Activated CD4-positive, alpha-beta T cell treated with anti-CD3 and anti-CD28 coated beads, Interleukin-2, Interleukin-4, amounts not matched to agents 100 ng/mL and 50 ng/mL, durations not matched to agents 16 hours and 8 hours (primary cell): ENCODE data around the gene SPATA3.

ENCODE experiments used
- DNase-seq: peaks from one replicate; pipeline ENCODE4 v3.0.0-alpha.2; 2020; ENCODE audit warnings: low spot score

Gene SPATA3

DNA sequence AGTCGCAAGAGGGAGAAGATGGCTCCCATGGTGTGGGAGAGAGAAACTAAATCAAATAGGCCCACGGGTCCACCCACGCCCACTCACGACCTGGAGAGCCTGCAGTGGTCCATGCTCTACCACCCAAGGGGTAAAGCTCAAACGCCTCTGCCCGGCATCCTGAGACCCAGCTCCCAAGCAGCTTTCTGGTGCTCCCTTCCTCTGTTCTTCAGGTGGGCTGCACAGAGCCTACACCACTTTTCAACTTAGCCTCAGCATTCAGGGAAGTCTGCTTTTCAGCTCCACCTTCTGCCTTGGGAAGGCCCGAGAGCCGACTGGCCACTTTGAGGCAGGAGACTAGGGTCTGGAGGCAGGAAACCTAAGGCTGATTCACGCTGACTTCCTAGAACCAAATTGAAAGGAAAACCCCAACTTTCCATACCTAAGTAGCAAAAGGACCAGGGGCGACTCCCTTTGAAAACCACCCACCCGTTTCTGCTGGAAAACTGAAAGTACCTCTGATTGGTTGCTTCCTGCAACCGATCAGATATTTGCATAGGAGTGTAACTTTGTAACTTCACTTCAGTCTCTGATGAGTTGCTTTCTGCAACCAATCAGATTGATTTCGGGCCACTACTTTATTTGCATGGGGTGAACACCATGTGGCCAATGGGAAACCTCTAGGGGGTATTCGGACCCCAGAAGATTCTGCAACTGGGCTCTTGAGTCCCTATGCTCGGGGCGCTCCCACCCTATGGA, 26.8 kb upstream of the SPATA3 start:
- DNase-seq: no peak

DNA sequence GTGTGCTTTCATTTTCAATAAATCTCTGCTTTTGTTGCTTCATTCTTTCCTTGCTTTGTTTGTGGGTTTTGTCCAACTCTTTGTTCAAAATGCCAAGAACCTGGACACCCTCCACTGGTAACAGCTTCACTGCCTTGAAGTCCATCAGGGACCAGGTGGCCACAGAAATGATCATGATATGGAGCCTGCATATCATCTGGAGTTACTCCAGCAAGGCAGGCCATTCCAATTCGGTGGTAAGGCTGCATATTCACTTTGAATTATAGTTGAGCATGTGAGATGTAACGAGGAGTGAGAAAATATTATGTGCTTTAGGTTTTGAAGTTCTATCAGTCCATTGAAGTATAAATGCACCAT, 26.3 kb upstream of the SPATA3 start:
- DNase-seq: no peak

DNA sequence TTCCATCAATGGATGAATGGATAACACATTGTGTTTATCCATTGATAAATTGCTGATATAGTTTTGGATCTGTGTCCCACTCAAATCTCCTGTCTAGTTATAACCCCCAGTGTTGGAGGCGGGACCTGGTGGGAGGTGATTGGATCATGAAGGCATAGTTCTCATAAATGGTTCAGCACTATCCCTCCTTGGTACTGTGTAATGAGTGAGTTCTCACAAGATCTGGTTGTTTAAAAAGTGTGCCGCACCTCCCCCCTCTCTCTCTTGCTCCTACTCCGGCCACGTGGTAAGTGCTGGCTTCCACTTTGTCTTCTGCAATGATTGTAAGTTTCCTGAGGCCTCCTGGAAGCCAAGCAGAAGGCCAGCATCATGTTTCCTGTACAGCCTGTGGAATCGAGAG, 23.9 kb upstream of the SPATA3 start:
- DNase-seq: no peak

DNA sequence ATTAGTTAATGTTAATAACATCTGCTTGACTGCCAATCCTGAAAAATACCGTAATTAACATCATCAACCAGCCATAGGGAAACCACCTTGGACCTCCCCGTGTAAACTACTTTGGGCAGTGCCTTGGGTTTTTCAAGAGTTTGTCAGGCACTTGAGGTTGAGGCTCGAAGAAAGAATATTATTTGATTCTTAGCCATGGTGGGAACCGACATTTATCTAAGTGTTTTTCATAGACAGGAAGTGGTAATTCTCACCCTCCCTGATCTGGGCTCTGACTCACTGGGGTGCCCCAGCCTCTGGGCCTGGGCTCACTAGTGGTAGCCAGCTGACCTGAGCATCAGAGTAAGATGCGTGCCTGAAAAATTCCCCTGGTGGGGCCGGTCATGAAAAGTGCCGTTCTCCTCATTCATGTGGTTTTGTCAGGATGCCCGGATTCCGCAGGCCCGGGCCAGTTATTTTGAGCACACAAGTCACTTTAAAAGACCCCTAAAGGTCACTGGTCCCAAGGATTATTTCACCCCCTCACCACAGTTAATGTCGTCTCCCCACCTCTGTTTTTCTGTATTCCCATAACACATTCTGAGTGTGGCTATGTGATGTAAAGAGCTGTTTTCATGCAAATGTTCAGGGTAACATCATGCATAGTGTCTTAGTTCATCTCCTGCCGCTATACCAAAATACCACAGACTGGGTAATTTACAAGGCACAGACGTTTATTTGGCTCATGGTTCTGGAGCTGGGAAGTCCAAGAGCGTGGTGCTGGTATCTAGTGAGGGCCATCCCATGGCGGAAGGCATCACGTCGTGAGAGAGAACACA, 21.6 kb upstream of the SPATA3 start:
- DNase-seq: peak; percentile 88

DNA sequence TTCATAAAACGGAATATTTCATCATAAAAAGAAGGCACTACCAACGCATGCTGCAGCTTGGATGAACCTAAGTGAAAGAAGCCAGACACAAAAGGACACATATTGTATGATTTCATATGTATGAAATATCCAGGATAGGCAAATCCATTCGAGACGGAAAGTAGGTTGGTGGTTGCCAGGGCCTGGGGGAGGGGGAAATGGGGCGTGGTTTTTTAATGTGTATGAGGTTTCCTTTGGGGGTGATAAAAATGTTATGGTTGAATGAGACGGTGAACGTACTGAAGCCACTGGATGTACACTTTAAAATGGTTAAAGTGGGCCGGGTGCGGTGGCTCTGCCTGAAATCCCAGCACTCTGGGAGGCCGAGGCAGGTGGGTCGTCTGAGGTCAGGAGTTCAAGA, 20.0 kb upstream of the SPATA3 start:
- DNase-seq: no peak

DNA sequence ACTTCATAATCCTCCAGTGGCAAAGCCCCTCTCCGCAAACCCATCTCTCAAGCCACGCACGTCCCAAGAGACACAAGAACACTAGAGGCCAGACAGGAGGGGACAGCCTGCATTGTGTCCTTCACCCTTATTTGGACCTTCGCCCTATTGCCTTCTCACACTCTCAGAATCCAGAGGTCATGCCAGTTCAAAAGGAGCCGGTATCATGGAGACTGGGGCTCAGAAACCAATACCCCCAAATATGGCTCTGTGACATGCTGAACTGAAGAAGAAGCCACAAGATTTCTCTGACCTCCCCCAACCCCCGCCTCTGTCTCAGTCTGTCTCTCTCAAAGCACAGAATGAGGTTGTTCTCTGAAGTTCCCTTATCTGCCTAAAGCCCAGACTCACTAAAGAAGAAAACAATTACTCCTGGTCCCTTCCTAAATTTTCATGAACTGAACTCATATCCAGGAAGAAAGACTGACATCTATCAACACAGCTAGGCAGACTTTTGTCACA, 19.2 kb upstream of the SPATA3 start:
- DNase-seq: no peak

DNA sequence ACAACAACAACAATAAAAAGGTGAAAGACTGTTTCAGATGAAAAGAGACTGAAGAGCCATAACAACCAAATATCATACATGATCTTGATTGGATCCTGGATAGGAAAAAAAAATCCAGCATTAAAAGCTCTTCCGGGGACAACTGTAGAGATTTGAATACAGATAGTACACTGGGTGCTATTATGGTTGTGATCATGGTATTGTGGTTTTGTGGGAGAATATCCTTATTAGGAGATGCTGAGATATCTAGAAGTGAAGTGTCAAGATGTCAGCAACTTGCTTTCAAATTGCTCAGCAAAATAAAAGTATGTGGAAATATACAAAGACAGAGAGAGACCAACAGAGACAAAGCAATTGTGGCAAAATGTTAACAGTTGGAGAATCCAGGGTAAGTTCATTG, 15.5 kb upstream of the SPATA3 start:
- DNase-seq: peak; percentile 69

DNA sequence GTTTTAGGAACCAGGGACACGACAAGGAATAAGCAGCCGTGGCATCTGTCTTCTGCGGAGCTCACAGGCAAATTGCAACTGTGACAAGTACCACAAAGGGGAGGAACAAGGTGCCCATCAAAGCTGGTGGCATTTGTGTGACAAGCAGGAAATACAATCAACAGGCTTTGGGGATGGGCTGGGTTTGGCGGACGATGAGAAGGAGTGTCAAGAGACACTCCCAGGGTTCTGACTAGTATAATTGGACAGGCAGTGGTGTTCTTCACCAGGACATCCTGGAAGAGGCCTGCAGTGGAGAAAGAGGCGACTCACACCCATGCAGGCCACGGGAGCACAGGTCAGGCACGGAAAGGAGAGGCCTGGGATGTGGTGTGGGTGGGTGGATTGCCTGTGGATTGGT, 14.2 kb upstream of the SPATA3 start:
- DNase-seq: peak; percentile 91

DNA sequence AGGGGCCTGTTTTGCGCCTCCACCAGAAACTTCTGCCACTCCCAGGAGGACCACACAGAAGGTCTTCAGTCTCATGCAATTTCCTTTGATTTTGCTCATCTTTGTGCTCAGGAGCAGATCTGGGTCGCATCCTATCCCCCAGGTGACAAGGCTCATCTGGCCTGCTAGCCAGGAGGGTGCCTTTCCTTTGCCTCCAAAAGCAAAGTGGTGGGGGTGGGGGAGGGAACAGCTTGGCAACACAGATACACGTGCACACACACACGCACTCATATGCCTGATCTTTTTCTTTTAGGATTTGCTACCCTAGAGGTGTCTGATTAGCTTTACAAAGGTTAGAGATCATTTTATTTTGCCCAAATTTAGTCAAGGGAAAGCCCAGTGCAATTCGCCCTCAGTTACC, 13.8 kb upstream of the SPATA3 start:
- no peak for DNase-seq

DNA sequence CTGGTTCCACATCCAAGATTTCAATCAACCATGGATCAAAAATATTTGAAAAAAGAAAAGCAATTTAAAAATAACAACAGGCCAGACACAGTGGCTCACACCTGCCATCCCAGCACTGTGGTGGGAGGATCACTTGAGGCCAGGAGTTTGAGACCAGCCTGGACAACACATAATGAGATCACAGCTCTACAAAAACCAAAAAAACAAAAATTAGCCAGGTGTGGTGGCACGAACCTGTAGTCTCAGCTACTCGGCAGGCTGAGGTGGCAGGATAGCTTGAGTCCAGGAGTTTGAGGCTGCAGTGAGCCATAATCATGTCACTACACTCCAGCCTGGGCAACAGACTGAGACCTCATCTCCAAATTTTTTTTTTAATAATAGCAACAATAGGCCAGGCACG, 13.4 kb upstream of the SPATA3 start:
- DNase-seq: no peak

DNA sequence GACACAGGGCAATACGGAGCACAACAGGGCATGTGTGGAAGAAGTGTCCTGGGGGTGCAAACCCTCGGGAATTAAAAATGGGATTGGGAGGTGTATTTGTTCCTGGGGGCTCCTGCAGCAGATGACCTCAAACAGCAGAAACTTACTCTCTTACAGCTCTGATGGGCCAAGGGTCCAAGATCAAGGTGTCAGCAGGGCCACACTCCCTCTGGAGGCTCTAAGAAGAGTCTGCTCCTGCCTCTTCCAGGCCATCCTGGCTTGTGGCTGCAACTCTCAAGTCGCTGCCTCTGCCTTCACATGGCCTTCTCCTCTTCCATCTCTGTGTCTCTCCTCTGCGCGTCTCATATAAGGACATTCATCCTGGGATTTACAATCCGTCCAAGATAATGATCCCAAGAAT, 12.4 kb upstream of the SPATA3 start:
- peak; percentile 33 for DNase-seq

DNA sequence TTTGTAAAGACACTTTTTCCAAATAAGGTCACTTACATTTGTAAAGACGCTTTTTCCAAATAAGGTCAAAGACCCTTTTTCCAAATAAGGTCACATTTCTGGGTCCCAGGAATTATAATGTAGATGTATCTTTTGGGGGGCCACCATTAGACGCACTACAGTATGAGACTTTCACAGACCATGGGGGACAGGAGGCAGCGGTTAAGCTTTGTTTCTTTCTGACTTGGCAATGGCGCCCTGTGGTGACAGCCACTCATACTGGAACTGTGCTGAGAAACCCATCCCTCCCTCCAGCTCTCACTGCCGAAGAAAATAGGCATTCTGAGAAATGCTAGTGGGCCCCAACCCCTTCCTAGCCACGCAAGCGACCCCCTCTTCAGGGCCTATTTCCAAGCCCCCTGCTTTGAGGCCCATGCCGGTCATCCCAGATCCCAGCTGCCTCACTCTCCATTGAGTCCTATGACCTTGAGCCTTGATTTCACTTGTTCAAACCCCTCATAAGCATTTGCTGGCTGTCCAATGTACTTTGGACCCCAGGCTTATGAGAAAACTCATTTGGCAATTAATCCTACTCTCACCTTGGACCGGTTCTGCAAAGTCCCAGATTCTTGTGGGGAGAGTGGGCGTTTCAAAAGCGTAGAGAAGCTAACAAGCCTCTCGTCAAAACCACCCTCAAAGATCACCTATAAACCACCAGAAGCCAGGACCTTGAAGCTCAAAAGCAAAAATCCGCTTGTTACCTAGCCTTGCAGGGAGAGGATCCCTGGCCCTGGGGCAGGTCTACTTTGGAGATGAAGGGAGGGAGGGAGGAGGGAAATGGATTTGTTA, 11.3 kb upstream of the SPATA3 start:
- DNase-seq: peak; percentile 97

DNA sequence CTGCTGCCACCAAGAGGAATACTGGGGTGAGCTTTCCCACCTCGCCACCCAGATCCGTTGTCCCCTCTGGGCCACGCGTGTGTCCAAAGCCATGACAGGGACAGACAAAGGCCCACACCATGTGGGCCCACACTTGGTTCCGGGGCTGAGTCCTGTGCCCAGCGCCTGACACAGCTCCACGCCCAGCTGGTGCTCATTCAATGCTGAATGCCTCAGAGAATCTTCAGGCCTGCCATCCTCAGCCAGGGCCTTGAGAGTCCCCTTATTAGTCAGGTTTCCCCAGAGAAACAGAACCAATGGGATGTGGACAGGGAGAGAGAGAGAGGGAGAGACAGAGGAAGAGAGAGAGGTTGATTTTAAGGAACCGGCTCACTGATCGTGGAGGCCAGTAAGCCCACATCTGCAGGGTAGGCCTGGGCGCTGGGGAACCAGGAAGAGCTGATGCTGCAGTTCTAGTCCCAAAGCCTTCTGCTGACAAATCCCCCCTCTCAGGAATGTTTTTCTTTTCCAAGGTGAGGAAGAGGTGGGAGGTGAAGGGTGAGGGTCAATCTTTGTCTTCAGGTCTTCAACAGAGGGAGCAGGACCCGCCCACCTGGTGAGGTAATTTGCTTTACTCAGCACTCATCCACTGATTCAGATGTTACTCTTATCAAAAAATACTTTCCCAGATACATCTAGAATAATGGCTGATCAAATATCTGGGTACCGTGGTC, 10.2 kb upstream of the SPATA3 start:
- DNase-seq: peak; percentile 41

DNA sequence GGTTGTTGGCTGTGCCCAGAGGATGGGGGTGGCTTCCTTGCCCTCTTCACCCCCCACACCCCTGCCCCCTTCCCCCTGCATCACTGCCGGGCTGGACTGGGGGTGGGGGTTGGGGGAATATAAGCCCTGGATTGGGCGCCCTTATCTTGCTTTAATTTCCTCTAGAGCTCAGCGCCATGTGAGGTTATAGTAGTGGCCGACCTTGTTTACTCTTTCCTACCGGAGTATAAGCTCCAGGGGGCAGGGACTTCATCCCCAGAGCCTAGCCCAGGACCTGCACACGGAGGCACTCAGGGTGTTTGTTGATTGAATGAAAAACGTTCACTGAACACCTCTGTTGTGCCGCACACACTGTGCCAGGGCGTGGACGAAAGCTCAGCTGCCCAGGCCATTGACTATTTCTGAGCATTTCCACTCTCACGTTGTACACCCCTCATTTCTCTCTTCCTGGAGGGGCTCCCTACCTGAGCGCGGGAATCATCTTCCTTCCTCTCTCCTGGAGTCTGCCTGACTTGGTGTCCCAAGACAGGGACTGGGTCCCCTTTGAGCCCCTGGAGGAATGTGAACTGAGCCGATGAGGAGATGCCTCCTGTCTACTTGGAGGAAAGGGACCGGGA, 9.3 kb upstream of the SPATA3 start:
- DNase-seq: no peak

DNA sequence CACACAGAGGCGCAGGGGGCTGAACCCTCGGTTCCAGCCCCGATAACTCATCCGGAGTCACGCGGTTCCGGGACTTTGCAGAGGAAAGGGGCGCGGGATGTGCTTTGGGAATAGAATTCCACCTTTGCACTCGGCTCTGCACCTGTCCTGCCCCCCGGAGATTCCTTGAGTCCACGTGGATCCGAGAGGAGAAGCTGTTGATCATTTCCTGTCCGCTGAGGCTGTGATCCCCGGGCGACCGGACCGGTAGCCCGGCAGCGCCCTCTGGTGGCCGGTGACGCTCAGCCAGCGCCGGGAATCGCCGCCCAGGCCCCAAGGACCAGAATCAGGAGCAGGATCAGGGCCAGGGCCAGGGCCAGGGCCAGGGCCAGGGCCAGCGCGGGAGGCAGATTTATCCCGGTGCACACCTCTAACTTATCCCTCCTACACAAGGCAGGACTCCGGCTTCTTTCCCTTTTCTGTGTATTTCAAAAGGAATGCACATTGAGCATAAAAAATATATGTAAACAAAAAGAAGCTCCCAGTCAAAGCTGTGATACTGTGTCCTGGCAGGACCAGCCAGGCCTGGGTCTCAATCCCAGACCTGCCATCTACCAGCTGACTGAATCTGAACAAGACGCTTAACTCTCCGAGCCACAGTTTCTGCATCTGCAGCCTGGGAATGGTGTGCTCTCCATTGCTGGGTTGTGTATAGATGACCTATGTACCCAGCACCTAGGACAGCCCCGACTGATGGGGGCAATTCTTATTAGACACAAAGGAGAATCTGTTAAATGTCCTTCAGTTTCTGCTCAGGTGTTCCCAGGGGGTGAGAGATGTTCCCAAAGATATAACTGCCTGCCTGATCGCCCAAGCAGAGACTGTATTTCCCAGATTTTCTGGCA, 8.5 kb upstream of the SPATA3 start:
- DNase-seq: peak; percentile 85

DNA sequence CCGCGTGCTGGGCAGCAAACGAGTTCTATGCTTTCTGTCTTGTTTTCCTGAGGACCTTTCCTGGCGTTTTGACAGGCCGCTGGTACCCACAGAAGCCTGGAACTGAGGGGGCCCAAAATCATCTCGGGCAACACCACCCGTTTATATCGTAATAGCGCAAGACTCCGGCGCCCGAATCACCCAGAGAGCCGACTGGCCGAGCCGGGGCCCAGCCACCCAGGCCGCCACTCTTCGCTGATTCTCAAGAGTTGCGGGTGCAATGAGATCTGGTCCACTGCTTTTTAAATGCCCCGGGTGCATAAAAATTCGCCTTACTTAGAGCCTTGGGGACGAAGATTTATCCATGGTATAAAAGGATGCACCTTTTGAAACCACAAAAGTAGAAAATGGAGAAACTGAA, 6.2 kb upstream of the SPATA3 start:
- DNase-seq: no peak

DNA sequence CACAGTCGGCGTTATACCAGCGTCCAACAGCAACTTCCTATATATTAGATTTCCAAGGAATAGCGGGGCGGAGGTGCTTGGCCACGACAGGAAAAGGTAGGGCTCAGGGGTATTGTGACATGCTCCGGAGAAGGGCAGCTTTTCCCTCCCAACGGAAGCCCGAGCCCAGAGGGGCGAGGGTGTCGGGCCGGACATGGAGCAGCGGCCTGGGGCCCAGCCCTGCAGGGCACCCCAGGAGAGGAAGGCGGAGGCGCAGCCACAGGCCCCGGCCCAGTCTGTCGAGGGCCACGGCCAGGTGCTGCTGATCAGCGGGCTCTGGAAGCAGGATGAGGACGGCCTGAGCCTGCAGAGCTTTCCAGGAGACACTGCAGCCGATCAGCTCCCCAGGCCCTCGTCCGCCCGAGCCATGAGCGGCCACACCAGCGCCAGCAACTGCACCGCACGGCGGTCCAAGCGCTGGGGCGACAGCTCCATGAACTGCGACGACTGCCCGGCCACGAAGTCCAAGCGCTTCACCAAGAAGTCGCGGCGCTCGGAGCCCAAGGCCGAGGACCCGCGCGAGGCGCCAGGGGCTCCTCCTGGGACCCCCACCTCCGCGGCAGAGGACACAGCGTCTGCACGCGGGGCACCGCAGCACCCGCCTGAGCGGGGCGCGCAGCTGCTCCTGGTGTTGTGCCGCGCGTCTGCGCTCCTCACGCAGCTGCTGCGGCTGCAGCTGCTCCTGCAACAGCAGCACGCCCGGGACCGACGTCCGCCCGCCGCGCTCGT, 5.6 kb upstream of the SPATA3 start:
- DNase-seq: no peak

DNA sequence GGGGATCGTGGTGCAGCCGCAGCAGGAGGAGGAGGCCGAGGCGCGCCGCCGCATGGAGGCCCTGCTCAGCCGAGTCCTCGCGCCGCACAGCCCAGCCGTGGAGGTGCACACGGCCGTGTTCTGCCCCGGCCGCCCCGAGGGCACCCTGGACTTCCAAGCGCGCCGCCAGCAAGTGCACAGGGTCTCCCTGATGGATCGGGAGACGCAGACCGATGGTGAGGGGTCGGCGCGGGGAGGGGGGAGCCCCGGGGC, 5.1 kb upstream of the SPATA3 start:
- DNase-seq: no peak

DNA sequence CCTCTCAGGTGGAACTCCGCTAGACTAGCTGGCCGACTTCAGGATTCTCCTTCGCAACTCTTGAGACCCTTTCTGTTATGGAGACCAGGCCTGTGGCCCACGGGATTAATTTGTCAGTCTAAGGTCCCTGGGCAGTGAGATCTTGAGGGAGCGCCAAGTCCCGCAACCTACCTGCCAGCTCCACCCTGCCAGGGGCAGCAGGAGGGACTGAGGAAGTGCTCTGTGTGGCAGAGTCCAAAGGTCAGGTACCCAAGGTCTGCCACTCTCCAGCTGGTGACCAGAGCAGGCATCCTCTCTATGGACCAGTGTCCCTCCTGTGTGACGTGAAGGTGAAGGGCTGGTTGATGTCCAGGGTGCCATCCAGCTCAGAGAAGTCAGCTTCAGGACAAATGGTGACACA, 4.3 kb upstream of the SPATA3 start:
- no peak for DNase-seq

DNA sequence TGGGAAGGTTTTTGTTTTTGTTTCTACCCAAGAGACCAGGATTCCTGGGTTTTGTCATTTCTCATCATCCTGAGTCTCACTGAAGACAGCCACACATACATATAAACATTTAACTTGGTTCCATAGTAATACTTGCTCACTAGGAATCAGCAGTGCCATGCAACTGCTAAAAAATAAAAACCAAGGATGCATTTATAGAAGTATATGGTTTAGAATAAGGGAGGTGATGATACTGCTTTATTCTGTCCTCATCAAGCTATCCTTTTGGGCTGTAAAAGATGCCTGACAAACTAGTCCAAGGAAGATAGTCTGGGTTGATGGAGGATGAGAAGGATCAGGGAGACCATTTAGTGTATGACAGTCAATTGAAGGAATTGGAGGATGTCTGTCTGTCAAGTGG, 740 bp downstream of the SPATA3 start:
- no peak for DNase-seq
